ENCODE measurements around the gene TIGD3. TPM values are rescaled to one million over a fixed set of nuclear protein-coding genes. Genes with fewer than 3 reads are reported as not detected.

TIGD3 gene
- total and polyA plus RNA-seq, 2 of the 13 experiments (the other 11 are each of a cell fraction or from before 2014, with no cell fraction given): 0.49 to 4.9 TPM

- TF ChIP-seq ZNF589 (CRISPR knock-in tag; conservative IDR thresholded peaks at IDR 0.05) (0 out of 2 replicates have a peak, but pooled peaks have one; percentile 53), NR2F1 (CRISPR knock-in tag; IDR thresholded peaks at IDR 0.05) (no peak), TGIF2 (CRISPR knock-in tag; IDR thresholded peaks at IDR 0.05) (no peak), BRCA1 (CRISPR knock-in tag; IDR thresholded peaks at IDR 0.05) (no peak), SSRP1 (CRISPR knock-in tag; IDR thresholded peaks at IDR 0.05) (no peak), POLR2AphosphoS2 (IDR thresholded peaks at IDR 0.05; ENCODE audit: low read depth, low read length) (no peak), TAF15 (IDR thresholded peaks at IDR 0.05; ENCODE audit: low read depth, low read length, poor library complexity, severe bottlenecking) (no peak), DBP (CRISPR knock-in tag; IDR thresholded peaks at IDR 0.05; ENCODE audit: not compliant biosample characterization) (no peak), ZSCAN29 (CRISPR knock-in tag; conservative IDR thresholded peaks at IDR 0.05) (no peak), MEF2D (CRISPR knock-in tag; IDR thresholded peaks at IDR 0.05) (0 out of 2 replicates have a peak, but pooled peaks have one; percentile 19), SIN3B (IDR thresholded peaks at IDR 0.05; ENCODE audit: low read length) (no peak), HNRNPK (IDR thresholded peaks at IDR 0.05; ENCODE audit: low read depth, low read length, poor library complexity, severe bottlenecking) (no peak), DNMT3B (CRISPR knock-in tag; conservative IDR thresholded peaks at IDR 0.05) (no peak), ZNF264 (CRISPR knock-in tag; IDR thresholded peaks at IDR 0.05) (no peak), MAX (IDR thresholded peaks at IDR 0.05) (peak; percentile 46; the same call in 1 of the 2 replicates), ZNF792 (CRISPR knock-in tag; IDR thresholded peaks at IDR 0.05) (peak; percentile 24; the same call in 1 of the 2 replicates), SP2 (CRISPR knock-in tag; IDR thresholded peaks at IDR 0.05) (peak; percentile 90)
- TF ChIP-seq, protein P1, sequence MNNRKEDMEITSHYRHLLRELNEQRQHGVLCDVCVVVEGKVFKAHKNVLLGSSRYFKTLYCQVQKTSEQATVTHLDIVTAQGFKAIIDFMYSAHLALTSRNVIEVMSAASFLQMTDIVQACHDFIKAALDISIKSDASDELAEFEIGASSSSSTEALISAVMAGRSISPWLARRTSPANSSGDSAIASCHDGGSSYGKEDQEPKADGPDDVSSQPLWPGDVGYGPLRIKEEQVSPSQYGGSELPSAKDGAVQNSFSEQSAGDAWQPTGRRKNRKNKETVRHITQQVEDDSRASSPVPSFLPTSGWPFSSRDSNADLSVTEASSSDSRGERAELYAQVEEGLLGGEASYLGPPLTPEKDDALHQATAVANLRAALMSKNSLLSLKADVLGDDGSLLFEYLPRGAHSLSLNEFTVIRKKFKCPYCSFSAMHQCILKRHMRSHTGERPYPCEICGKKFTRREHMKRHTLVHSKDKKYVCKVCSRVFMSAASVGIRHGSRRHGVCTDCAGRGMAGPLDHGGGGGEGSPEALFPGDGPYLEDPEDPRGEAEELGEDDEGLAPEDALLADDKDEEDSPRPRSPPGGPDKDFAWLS (CRISPR knock-in tag; IDR thresholded peaks at IDR 0.05; ENCODE audit: borderline replicate concordance): no peak
- TF ChIP-seq, protein P2, sequence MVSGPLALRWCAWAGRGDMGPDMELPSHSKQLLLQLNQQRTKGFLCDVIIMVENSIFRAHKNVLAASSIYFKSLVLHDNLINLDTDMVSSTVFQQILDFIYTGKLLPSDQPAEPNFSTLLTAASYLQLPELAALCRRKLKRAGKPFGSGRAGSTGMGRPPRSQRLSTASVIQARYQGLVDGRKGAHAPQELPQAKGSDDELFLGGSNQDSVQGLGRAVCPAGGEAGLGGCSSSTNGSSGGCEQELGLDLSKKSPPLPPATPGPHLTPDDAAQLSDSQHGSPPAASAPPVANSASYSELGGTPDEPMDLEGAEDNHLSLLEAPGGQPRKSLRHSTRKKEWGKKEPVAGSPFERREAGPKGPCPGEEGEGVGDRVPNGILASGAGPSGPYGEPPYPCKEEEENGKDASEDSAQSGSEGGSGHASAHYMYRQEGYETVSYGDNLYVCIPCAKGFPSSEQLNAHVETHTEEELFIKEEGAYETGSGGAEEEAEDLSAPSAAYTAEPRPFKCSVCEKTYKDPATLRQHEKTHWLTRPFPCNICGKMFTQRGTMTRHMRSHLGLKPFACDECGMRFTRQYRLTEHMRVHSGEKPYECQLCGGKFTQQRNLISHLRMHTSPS (CRISPR knock-in tag; IDR thresholded peaks at IDR 0.05; ENCODE audit: low read depth): peak; percentile 43; the same call in 1 of the 2 replicates
- TF ChIP-seq, protein P3, sequence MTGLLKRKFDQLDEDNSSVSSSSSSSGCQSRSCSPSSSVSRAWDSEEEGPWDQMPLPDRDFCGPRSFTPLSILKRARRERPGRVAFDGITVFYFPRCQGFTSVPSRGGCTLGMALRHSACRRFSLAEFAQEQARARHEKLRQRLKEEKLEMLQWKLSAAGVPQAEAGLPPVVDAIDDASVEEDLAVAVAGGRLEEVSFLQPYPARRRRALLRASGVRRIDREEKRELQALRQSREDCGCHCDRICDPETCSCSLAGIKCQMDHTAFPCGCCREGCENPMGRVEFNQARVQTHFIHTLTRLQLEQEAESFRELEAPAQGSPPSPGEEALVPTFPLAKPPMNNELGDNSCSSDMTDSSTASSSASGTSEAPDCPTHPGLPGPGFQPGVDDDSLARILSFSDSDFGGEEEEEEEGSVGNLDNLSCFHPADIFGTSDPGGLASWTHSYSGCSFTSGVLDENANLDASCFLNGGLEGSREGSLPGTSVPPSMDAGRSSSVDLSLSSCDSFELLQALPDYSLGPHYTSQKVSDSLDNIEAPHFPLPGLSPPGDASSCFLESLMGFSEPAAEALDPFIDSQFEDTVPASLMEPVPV (CRISPR knock-in tag; IDR thresholded peaks at IDR 0.05): 0 out of 2 replicates have a peak, but pooled peaks have one; percentile 36
- TF ChIP-seq, protein P4, sequence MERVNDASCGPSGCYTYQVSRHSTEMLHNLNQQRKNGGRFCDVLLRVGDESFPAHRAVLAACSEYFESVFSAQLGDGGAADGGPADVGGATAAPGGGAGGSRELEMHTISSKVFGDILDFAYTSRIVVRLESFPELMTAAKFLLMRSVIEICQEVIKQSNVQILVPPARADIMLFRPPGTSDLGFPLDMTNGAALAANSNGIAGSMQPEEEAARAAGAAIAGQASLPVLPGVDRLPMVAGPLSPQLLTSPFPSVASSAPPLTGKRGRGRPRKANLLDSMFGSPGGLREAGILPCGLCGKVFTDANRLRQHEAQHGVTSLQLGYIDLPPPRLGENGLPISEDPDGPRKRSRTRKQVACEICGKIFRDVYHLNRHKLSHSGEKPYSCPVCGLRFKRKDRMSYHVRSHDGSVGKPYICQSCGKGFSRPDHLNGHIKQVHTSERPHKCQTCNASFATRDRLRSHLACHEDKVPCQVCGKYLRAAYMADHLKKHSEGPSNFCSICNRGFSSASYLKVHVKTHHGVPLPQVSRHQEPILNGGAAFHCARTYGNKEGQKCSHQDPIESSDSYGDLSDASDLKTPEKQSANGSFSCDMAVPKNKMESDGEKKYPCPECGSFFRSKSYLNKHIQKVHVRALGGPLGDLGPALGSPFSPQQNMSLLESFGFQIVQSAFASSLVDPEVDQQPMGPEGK (CRISPR knock-in tag; IDR thresholded peaks at IDR 0.05): no peak
Measured at GRCh38 chr11:65354265-65355012, at the start of gene TIGD3 (continued).
